ENCODE data around the gene RHBDF2. TPM values are rescaled to one million over a fixed set of nuclear protein-coding genes. Genes with fewer than 3 reads are reported as not detected.

The RHBDF2 gene
- total RNA-seq, 1 donor from 2014 or later = 11.8 TPM

DNA sequence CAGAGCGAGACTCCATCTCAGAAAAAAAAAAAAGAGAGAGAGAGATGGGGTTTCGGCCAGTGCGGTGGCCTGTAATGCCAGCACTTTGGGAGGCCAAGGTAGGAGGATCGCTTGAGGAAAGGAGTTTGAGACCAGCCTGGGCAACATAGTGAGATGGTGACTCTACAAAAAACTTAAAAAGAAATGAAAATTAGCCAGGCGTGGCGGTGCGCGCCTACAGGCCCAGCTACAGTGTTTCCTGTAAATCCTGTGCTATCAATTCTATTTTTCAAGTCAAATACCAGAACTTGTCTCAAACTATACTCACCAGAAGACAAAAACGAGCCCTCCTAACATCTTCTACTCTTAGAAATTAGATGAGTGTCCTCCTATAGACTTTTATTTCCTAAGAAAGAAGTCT, 67.5 kb downstream of the RHBDF2 start:
- peaks cover 12% of the 10 kb centered on the region for H3K4me1 Mint-ChIP-seq (ENCODE audit: low read depth)
- H3K27ac Mint-ChIP-seq = no peak overlapping the region
- peaks cover 4% of the 10 kb centered on the region for H3K36me3 Mint-ChIP-seq (ENCODE audit: insufficient read depth)
- H3K27me3 Mint-ChIP-seq = no peaks in the 10 kb centered on the region
- H3K4me3 Mint-ChIP-seq (ENCODE audit: low read depth) = no peak overlapping the region
- no peak for TF ChIP-seq CTCF (IDR thresholded peaks at IDR 0.05; ENCODE audit: unreplicated experiment)
- DNase-seq (ENCODE audit: low spot score, unreplicated experiment) = no peak
- no peaks in the 10 kb centered on the region for H3K9me3 Mint-ChIP-seq (ENCODE audit: low read depth)

GRCh38 chr17:76432712-76433336, 68.4 kb downstream of the RHBDF2 start:
- no peaks in the 10 kb centered on the region for H3K27me3 Mint-ChIP-seq
- H3K27ac Mint-ChIP-seq = no peak overlapping the region
- no peak overlapping the region for H3K4me3 Mint-ChIP-seq (ENCODE audit: low read depth)
- no peak for DNase-seq (ENCODE audit: low spot score, unreplicated experiment)
- H3K36me3 Mint-ChIP-seq (ENCODE audit: insufficient read depth) = peaks cover 4% of the 10 kb centered on the region
- H3K9me3 Mint-ChIP-seq (ENCODE audit: low read depth) = no peaks in the 10 kb centered on the region
- H3K4me1 Mint-ChIP-seq (ENCODE audit: low read depth) = peaks cover 12% of the 10 kb centered on the region
- peak; percentile 45 for TF ChIP-seq CTCF (IDR thresholded peaks at IDR 0.05; ENCODE audit: unreplicated experiment)

DNA sequence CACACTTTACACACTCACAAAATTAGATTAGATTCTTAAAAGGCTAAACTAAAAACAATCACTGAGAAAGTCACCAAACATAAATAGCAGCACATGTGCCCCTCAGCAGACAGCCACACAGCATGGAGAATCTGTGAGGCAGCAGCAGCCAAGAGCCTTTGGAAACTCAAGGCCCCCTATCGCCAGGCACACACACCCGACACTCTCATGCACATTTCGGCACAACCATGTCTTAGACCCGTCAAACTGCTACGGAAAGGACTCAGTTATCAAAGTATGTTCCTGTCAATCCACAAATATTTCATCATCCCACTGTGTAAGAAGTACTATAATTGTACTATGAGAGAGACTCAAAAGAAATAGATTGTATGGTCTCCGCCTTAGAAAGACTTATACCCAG, 69.2 kb downstream of the RHBDF2 start:
- DNase-seq (ENCODE audit: low spot score, unreplicated experiment) = no peak
- no peak for TF ChIP-seq CTCF (IDR thresholded peaks at IDR 0.05; ENCODE audit: unreplicated experiment)
- H3K36me3 Mint-ChIP-seq (ENCODE audit: insufficient read depth) = peaks cover 4% of the 10 kb centered on the region
- H3K9me3 Mint-ChIP-seq (ENCODE audit: low read depth) = no peaks in the 10 kb centered on the region
- peaks cover 12% of the 10 kb centered on the region for H3K4me1 Mint-ChIP-seq (ENCODE audit: low read depth)
- H3K27me3 Mint-ChIP-seq = no peaks in the 10 kb centered on the region
- H3K4me3 Mint-ChIP-seq (ENCODE audit: low read depth) = no peak overlapping the region
- no peak overlapping the region for H3K27ac Mint-ChIP-seq

GRCh38 chr17:76431509-76431908, 69.7 kb downstream of the RHBDF2 start:
- peaks cover 12% of the 10 kb centered on the region for H3K4me1 Mint-ChIP-seq (ENCODE audit: low read depth)
- no peak overlapping the region for H3K27ac Mint-ChIP-seq
- H3K27me3 Mint-ChIP-seq = no peaks in the 10 kb centered on the region
- no peak for DNase-seq (ENCODE audit: low spot score, unreplicated experiment)
- H3K36me3 Mint-ChIP-seq (ENCODE audit: insufficient read depth) = peaks cover 4% of the 10 kb centered on the region
- H3K9me3 Mint-ChIP-seq (ENCODE audit: low read depth) = no peaks in the 10 kb centered on the region
- no peak for TF ChIP-seq CTCF (IDR thresholded peaks at IDR 0.05; ENCODE audit: unreplicated experiment)
- H3K4me3 Mint-ChIP-seq (ENCODE audit: low read depth) = no peak overlapping the region

DNA sequence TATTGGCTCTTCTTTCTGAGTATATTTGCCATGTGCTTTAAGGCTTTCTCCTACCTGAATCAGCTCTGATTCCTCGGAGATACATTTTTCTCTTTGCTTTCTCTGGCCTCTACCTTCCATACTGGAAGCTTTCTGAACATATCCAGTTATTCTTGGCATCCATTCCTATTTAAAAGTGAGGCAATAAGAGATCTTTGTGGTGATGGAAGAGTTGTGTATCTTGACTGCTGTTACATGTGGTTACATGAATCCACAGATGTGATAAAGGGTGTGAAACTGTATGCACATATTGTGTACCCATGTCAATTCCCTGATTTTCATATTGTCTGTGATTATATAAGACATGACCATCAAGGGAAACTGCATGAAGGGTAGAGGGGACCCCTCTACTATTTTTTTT, 72.7 kb downstream of the RHBDF2 start:
- Mint-ChIP-seq H3K36me3 (ENCODE audit: insufficient read depth) (no peaks in the 10 kb centered on the region), H3K27me3 (no peaks in the 10 kb centered on the region), H3K9me3 (ENCODE audit: low read depth) (no peaks in the 10 kb centered on the region), H3K4me1 (ENCODE audit: low read depth) (peaks cover 10% of the 10 kb centered on the region), H3K27ac (no peak overlapping the region), H3K4me3 (ENCODE audit: low read depth) (no peak overlapping the region)
- DNase-seq (ENCODE audit: low spot score, unreplicated experiment) = no peak
- no peak for TF ChIP-seq CTCF (IDR thresholded peaks at IDR 0.05; ENCODE audit: unreplicated experiment)
